ENCODE measurements around the gene LEMD2. TPM values are rescaled to one million over a fixed set of nuclear protein-coding genes. Genes with fewer than 3 reads are reported as not detected.

The LEMD2 gene
- total RNA-seq, 1 experiment from 2014 or later: 62.9 TPM

GRCh38 chr6:33726696-33727095 lies 62.2 kb downstream of the LEMD2 start (continued):
- TF ChIP-seq, protein P1, sequence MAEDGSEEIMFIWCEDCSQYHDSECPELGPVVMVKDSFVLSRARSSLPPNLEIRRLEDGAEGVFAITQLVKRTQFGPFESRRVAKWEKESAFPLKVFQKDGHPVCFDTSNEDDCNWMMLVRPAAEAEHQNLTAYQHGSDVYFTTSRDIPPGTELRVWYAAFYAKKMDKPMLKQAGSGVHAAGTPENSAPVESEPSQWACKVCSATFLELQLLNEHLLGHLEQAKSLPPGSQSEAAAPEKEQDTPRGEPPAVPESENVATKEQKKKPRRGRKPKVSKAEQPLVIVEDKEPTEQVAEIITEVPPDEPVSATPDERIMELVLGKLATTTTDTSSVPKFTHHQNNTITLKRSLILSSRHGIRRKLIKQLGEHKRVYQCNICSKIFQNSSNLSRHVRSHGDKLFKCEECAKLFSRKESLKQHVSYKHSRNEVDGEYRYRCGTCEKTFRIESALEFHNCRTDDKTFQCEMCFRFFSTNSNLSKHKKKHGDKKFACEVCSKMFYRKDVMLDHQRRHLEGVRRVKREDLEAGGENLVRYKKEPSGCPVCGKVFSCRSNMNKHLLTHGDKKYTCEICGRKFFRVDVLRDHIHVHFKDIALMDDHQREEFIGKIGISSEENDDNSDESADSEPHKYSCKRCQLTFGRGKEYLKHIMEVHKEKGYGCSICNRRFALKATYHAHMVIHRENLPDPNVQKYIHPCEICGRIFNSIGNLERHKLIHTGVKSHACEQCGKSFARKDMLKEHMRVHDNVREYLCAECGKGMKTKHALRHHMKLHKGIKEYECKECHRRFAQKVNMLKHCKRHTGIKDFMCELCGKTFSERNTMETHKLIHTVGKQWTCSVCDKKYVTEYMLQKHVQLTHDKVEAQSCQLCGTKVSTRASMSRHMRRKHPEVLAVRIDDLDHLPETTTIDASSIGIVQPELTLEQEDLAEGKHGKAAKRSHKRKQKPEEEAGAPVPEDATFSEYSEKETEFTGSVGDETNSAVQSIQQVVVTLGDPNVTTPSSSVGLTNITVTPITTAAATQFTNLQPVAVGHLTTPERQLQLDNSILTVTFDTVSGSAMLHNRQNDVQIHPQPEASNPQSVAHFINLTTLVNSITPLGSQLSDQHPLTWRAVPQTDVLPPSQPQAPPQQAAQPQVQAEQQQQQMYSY (CRISPR knock-in tag; IDR thresholded peaks at IDR 0.05): no peak
- no peak for TF ChIP-seq HMGA2 (CRISPR knock-in tag; IDR thresholded peaks at IDR 0.05)
- no peak for TF ChIP-seq OVOL2 (CRISPR knock-in tag; IDR thresholded peaks at IDR 0.05; ENCODE audit: borderline replicate concordance)
- no peak for TF ChIP-seq NFYB (CRISPR knock-in tag; conservative IDR thresholded peaks at IDR 0.05; ENCODE audit: low read depth)
- TF ChIP-seq, protein P2, sequence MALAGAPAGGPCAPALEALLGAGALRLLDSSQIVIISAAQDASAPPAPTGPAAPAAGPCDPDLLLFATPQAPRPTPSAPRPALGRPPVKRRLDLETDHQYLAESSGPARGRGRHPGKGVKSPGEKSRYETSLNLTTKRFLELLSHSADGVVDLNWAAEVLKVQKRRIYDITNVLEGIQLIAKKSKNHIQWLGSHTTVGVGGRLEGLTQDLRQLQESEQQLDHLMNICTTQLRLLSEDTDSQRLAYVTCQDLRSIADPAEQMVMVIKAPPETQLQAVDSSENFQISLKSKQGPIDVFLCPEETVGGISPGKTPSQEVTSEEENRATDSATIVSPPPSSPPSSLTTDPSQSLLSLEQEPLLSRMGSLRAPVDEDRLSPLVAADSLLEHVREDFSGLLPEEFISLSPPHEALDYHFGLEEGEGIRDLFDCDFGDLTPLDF (CRISPR knock-in tag; IDR thresholded peaks at IDR 0.05): no peak

- no peaks in the 10 kb centered on the region; the same call in 1 of the 2 replicates for H3K27me3 Mint-ChIP-seq (ENCODE audit: low read depth)
- no peaks in the 10 kb centered on the region for H3K36me3 Mint-ChIP-seq
- H3K9me3 Mint-ChIP-seq: no peaks in the 10 kb centered on the region
- H3K4me3 Mint-ChIP-seq: no peak overlapping the region
- DNase-seq (ENCODE audit: low spot score): no peak
- H3K4me1 Mint-ChIP-seq: peaks cover 20% of the 10 kb centered on the region
- POLR2A ChIA-PET: no interaction called here
- no peak overlapping the region for H3K27ac Mint-ChIP-seq
- ATAC-seq: no peak
- CTCF ChIA-PET: interaction anchor here (0.5 to 1.7 kb wide), 5 partner anchors 13 to 136 kb away, joined by 3 to 4 read pairs (median 3); partner anchors contain the start of gene UQCC2
- TF ChIP-seq NFE2L1 (CRISPR knock-in tag; IDR thresholded peaks at IDR 0.05) (no peak), ARID4B (CRISPR knock-in tag; IDR thresholded peaks at IDR 0.05; ENCODE audit: borderline replicate concordance) (no peak)
- TF ChIP-seq, protein P3, sequence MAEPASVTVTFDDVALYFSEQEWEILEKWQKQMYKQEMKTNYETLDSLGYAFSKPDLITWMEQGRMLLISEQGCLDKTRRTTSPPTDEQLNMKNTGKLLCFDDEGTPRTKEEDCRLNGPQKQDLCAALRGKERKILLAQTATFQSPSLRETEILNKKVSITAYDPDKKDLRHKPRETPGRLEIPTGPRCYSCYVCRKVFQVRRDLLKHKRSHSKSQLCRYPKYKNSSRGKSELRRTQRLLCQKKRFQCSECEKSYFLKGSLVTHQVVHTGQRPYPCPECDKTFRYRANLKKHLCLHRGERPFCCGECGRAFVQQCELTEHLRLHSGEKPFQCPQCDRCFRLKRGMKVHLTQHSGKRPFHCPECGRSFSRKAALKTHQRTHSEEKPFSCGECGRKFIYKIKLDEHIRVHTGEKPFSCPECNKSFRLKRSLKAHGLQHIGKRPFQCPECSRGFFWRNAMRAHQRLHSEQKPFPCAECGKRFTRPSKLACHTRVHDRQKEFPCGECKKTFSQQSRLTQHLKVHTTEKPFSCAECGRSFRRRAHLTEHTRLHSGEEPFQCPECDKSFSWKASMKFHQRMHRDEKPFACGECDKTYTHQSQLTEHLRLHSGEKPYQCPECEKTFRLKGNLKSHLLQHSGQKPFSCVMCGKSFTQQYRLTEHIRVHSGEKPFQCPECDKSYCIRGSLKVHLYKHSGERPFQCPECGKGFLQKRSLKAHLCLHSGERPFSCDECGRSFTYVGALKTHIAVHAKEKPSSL (CRISPR knock-in tag; conservative IDR thresholded peaks at IDR 0.05): no peak
Measured at GRCh38 chr6:33725891-33726673, 62.8 kb downstream of the LEMD2 start.

DNA sequence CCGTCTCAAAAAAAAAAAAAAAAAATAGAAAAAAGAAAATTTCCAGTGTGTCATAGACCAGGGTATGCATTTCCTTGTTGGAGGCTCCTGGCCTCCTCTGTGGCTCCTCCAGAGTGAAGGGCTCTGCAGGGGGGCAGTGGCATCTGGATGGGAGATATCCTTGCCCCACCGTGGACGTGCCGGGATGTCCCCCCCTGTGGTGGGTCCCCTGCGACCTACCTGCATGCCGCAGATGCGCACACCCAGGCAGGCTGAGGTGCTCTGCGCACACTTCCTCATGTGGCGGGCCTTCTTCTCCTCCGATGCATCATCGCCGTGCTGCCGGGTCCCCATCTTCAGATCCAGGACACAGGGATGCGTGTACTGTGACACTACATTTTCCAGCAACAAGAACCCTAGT lies 63.7 kb downstream of the LEMD2 start:
- ATAC-seq (no peak), DNase-seq (ENCODE audit: low spot score) (no peak)
- no peak overlapping the region for H3K4me3 Mint-ChIP-seq
- no peaks in the 10 kb centered on the region for H3K36me3 Mint-ChIP-seq
- H3K4me1 Mint-ChIP-seq: peaks cover 20% of the 10 kb centered on the region
- H3K27ac Mint-ChIP-seq: no peak overlapping the region
- no peaks in the 10 kb centered on the region; the same call in 1 of the 2 replicates for H3K27me3 Mint-ChIP-seq (ENCODE audit: low read depth)
- ChIA-PET CTCF (interaction anchor here (0.9 to 1.3 kb wide), 2 partner anchors 12 to 92 kb away, joined by 3 read pairs; no protein-coding TSS in a partner anchor), POLR2A (no interaction called here)
- no peak for TF ChIP-seq SMAD4 (CRISPR knock-in tag; IDR thresholded peaks at IDR 0.05)
- 0 out of 2 replicates have a peak, but pooled peaks have one; percentile 10 for TF ChIP-seq ZNF423 (CRISPR knock-in tag; IDR thresholded peaks at IDR 0.05)
- H3K9me3 Mint-ChIP-seq: no peaks in the 10 kb centered on the region

Measured in WTC11 (cell line).